ENCODE data around the gene FAM20C.

- no peak for TF ChIP-seq CTCF (IDR thresholded peaks at IDR 0.05; ENCODE audit: extremely low read depth in 1 of 2, insufficient read depth in 1 of 2, low read depth in 1 of 2, low read length in 2 of 2)
- no peak for TF ChIP-seq POLR2A (IDR thresholded peaks at IDR 0.05; ENCODE audit: low read depth, low read length)
Observed at GRCh38 chr7:151346-152050, 40.9 kb upstream of the FAM20C start.
